ENCODE results near the gene LMNTD2.

Gene LMNTD2

GRCh38 chr11:550746-551085 is 9.8 kb downstream of the LMNTD2 start:
- Histone ChIP-seq H2AFZ (ENCODE audit: low read depth, low read length, severe bottlenecking) (no peak overlapping the region), H4K20me1 (ENCODE audit: low read depth, low read length) (no peaks in the 10 kb centered on the region), H3K79me2 (ENCODE audit: insufficient read depth, low read length) (no peaks in the 10 kb centered on the region), H3K4me3 (ENCODE audit: insufficient read depth, low read length, poor library complexity, severe bottlenecking) (no peak overlapping the region), H3K27me3 (ENCODE audit: low read length) (no peaks in the 10 kb centered on the region), H3F3A (ENCODE audit: insufficient read depth) (no peaks in the 10 kb centered on the region), H3K4me2 (ENCODE audit: low read depth, low read length, poor library complexity, severe bottlenecking) (no peak overlapping the region), H3K9me3 (ENCODE audit: insufficient read depth, low read length) (no peaks in the 10 kb centered on the region), H3K9ac (ENCODE audit: low read length) (no peak overlapping the region), H3K9me2 (replicated peaks; ENCODE audit: insufficient read depth, low read length) (no peaks in the 10 kb centered on the region), H3K36me3 (ENCODE audit: low read length) (no peaks in the 10 kb centered on the region), H3K27ac (ENCODE audit: low read depth, low read length) (no peak overlapping the region)
- TF ChIP-seq EZH2phosphoT487 (conservative IDR thresholded peaks at IDR 0.05; ENCODE audit: low read length) (no peak), CTCF (IDR thresholded peaks at IDR 0.05; ENCODE audit: insufficient read depth, low read length, poor library complexity, severe bottlenecking) (no peak)

GRCh38 chr11:550021-550745 is 10.4 kb downstream of the LMNTD2 start:
- H4K20me1 ChIP-seq (ENCODE audit: low read depth, low read length), result no peaks in the 10 kb centered on the region
- no peak overlapping the region for H3K27ac ChIP-seq (ENCODE audit: low read depth, low read length)
- H3F3A ChIP-seq (ENCODE audit: insufficient read depth), result no peaks in the 10 kb centered on the region
- no peak overlapping the region for H3K4me3 ChIP-seq (ENCODE audit: insufficient read depth, low read length, poor library complexity, severe bottlenecking)
- H3K9ac ChIP-seq (ENCODE audit: low read length), result no peak overlapping the region
- no peaks in the 10 kb centered on the region for H3K27me3 ChIP-seq (ENCODE audit: low read length)
- no peaks in the 10 kb centered on the region for H3K9me3 ChIP-seq (ENCODE audit: insufficient read depth, low read length)
- no peaks in the 10 kb centered on the region for H3K36me3 ChIP-seq (ENCODE audit: low read length)
- no peaks in the 10 kb centered on the region for H3K9me2 ChIP-seq (replicated peaks; ENCODE audit: insufficient read depth, low read length)
- no peak overlapping the region for H2AFZ ChIP-seq (ENCODE audit: low read depth, low read length, severe bottlenecking)
- TF ChIP-seq EZH2phosphoT487 (conservative IDR thresholded peaks at IDR 0.05; ENCODE audit: low read length) (no peak), CTCF (IDR thresholded peaks at IDR 0.05; ENCODE audit: insufficient read depth, low read length, poor library complexity, severe bottlenecking) (no peak)
- no peaks in the 10 kb centered on the region for H3K79me2 ChIP-seq (ENCODE audit: insufficient read depth, low read length)
- no peak overlapping the region for H3K4me2 ChIP-seq (ENCODE audit: low read depth, low read length, poor library complexity, severe bottlenecking)

- no peaks in the 10 kb centered on the region for H3F3A ChIP-seq (ENCODE audit: insufficient read depth)
- TF ChIP-seq CTCF (IDR thresholded peaks at IDR 0.05; ENCODE audit: insufficient read depth, low read length, poor library complexity, severe bottlenecking) (no peak), EZH2phosphoT487 (conservative IDR thresholded peaks at IDR 0.05; ENCODE audit: low read length) (no peak)
- no peak overlapping the region for H3K27ac ChIP-seq (ENCODE audit: low read depth, low read length)
- H3K79me2 ChIP-seq (ENCODE audit: insufficient read depth, low read length), result no peaks in the 10 kb centered on the region
- no peaks in the 10 kb centered on the region for H3K9me2 ChIP-seq (replicated peaks; ENCODE audit: insufficient read depth, low read length)
- no peaks in the 10 kb centered on the region for H3K36me3 ChIP-seq (ENCODE audit: low read length)
- H3K4me2 ChIP-seq (ENCODE audit: low read depth, low read length, poor library complexity, severe bottlenecking), result no peak overlapping the region
- H4K20me1 ChIP-seq (ENCODE audit: low read depth, low read length), result no peaks in the 10 kb centered on the region
- H2AFZ ChIP-seq (ENCODE audit: low read depth, low read length, severe bottlenecking), result no peak overlapping the region
- H3K9ac ChIP-seq (ENCODE audit: low read length), result no peak overlapping the region
- H3K9me3 ChIP-seq (ENCODE audit: insufficient read depth, low read length), result no peaks in the 10 kb centered on the region
- no peaks in the 10 kb centered on the region for H3K27me3 ChIP-seq (ENCODE audit: low read length)
- no peak overlapping the region for H3K4me3 ChIP-seq (ENCODE audit: insufficient read depth, low read length, poor library complexity, severe bottlenecking)
Observed at GRCh38 chr11:548700-549603, 11.6 kb downstream of the LMNTD2 start.
